GM18861 (cell line): ENCODE measurements around the gene MCM8.

ENCODE experiments used
- ATAC-seq: cut with Tn5 transposase; IDR thresholded peaks from one replicate; pipeline ENCODE4 v1.9.1; 2021; ENCODE audit not compliant: unreplicated experiment

MCM8 gene

GRCh38 chr20:5950271-5951031, at the start of gene MCM8, which contains the start of gene TRMT6:
MCM8 (plus strand) TSS chr20:5950652; CDS start chr20:5952016, 1,364 bp downstream.
TRMT6 (minus strand) TSS chr20:5950533; CDS start chr20:5950405, 128 bp downstream.
- ATAC-seq, result peak; percentile 87

DNA sequence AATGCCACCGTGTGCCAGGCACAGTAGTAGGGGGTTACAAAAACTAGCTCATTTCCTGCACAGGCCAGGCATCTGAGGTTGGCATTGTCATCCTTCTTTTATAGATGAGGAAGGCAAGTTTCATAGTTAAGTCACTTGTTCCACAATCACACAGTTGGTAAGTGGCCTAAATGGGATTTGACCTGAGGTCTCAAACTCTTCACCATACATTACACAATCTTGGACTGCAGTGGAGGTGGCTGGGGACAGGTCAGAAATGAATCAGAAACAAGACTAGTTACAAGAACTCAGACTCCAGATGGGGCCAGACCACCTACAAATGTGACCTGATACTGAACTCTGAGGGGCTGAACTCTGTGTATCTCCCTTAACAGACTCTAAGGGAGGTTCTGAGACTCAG, 49.5 kb upstream of the MCM8 start:
- ATAC-seq, result no peak

DNA sequence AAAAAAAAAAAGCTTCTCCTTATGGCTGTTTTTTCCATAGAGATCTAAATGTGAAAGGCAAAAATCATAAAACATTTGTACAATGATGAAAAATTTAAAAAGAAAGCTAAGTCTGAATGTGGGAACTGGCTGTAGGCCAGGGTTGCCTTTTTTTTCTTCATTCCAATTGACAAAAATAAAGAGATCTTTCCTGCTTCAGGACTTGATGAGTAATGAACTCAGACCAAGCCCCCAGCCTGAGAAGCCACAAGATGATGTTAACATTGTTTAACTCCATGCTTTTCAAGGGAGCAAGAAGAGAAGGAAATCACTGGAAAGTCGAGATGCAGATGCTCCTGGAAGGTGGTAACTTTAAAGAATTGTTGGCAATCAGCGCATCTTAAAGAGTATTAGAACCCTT, 41.5 kb upstream of the MCM8 start:
- ATAC-seq, result no peak

- ATAC-seq, result no peak
These were observed 40.3 kb upstream of the MCM8 start for GRCh38 chr20:5910186-5910585.

- ATAC-seq, result no peak
These were observed 37.3 kb upstream of the MCM8 start for GRCh38 chr20:5913166-5913565.

DNA sequence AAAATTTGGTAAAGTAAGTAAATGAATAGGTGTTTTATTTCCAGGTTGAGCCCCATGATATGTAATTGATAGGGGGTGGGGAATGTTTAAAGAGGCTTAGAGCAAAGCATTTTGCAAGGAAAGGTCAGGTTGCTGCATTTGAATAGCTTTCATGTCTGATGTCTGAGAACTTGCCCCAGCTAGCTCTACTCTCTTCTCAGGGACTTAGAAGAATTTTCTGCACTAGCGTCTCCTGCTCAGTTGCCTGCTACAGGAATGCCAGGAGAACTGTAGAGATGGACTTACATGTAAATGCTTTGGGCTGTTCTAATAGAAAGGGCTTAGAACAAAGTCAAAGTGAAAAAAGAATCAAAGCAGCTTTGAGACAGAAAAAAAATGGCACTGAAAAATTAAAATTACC, 35.6 kb upstream of the MCM8 start:
- ATAC-seq, result no peak

- no peak for ATAC-seq
These were observed 31.4 kb upstream of the MCM8 start for GRCh38 chr20:5918856-5919625.

DNA sequence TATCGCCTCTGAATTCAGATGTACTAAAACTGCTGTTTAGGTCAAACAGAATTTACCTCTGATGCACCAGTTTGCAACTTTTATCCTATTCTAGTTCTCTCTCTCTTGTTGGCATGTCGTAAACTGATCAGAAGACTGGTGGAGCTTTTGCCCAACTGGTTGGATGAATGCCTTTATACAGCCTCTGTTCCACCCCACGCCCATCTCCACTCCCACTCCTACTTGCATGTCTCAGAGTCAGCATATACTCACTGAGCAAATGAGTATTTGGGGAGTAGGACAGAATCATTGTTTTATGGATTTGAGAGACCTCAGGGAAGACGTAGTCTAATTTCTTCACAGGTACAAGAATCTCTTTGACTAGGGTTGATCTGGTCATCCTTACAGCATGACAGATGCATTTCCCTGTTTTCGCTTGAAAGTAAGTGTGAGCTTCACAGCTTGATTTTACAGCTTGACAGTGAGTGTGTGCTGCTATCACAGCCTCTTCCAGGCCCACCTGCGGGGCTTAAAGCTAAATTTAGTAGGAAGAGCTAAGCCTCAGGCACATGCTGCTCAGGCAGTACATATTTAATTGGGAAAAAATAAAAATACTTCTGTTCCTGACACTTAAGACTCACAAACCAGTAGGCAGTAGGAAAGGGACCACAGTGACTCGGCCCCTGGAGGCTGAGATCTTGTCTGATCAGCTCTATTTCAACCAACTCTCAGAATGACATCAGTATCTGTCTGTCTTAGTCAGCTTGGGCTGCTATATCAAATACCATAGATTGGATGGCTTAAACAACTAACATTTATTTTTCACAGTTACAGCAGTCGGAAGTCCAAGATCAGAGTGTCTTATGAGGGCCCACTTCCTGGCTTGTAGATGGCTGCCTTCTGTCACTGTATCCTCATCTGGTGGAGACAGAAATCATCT, 30.6 kb upstream of the MCM8 start:
- ATAC-seq, result no peak

GRCh38 chr20:5920581-5920980, 29.9 kb upstream of the MCM8 start:
- no peak for ATAC-seq

DNA sequence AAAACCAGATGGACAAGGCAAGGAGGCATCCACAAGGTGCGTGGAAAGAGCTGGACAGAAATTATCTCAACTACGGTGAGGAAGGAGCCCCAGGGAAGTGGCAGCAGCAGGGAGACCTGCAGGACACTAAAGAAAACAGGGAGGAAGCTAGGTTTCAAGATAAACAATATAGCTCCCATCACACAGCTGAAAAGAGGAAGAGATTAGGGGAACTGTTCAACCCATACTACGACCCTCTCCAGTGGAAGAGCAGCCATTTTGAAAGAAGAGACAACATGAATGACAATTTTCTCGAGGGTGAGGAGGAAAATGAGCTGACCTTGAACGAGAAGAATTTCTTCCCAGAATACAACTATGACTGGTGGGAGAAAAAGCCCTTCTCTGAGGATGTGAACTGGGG, 27.0 kb upstream of the MCM8 start:
- no peak for ATAC-seq

DNA sequence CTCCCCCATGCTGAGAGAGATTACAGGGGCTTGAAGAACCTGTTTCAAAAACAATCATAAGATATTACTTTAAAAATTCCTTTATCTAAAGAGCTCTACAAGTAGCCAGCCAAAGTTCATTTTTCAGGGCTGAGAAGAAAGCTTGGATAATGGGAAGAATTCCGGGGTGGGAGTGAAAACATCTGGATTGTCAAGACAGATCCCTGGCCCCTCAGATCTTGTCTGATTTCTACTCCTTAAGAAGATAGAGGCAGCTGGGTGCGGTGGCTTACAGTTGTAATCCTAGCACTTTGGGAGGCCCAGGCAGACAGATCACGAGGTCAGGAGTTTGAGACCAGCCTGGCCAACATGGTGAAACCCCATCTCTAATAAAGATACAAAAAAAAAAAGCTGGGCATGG, 24.9 kb upstream of the MCM8 start:
- ATAC-seq, result no peak

DNA sequence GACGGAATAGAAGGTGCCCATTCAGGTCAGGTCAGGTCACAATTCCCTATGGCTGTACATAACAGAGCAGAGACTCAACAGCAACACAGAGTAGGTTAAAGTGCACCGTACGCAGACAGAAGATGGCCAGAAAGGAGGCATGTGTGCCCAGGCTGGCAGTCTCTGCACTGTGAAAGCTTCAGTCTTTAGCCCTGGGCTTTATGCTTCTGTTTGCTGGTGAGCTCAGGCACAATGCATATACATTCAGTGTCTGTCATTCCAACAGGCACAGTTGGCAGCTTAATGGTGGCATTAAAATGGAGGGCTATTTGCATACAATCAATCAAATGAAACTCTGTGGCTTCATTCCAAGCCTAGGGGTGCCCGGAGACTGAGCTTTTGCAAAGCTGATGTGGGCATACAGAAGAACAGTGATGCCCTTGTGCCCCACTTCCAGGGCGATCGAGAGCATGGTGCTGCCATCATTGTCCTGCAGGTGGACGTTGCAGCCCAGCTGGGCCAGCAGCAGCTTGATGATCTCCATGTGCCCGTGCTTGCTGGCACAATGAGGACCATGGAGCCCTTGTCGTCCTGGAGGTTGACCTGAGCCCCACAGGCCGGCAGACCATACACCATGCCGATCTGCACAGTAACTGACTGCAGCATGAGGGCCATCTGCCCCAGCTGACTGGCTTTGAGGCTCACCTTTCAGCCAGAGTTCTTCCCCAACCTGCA, 22.5 kb upstream of the MCM8 start:
- ATAC-seq, result no peak

- no peak for ATAC-seq
These were observed 21.4 kb upstream of the MCM8 start for GRCh38 chr20:5928836-5929715.

DNA sequence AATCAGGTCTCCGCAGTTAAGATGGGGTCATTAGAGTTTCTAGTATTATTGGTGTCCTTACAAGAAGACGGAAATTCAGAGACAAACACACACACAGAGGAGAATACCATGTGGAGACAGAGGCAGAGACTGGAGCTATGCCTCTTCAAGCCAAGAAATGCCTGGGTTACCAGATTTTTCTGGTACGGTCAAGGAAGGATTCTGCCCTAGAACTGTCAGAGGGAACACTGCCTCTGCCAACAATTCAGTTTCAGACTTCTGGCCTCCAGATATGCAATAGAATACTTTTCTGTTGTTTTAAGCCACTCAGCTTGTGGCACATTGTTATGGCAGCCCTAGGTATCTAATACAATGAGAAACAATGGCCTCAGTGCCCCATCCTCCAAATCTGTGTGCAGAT, 19.0 kb upstream of the MCM8 start:
- ATAC-seq, result no peak

GRCh38 chr20:5932796-5933195, 17.7 kb upstream of the MCM8 start:
- no peak for ATAC-seq

GRCh38 chr20:5933802-5934436, 16.5 kb upstream of the MCM8 start:
- ATAC-seq, result no peak

- ATAC-seq, result no peak
These were observed 15.1 kb upstream of the MCM8 start for GRCh38 chr20:5935384-5935783.

DNA sequence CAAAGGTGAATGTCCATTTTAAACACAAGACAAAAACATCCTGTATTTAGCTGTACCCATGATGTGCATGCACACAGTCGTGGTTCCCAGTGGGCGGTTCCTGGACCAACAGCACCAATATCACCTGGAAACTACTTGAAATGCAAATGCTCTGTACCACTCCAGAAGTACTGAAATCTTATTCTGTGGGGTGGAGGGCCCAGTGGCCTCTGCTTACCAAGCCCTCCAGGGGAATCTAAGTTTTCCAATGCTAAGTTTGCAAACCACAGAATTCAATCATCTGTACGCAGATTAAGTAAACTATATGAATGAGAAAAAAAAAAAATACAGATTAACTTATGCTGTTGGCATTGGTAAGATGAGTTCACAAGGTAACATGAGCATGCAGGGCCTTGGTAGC, 14.2 kb upstream of the MCM8 start:
- ATAC-seq, result no peak

- ATAC-seq, result no peak
These were observed 11.9 kb upstream of the MCM8 start for GRCh38 chr20:5938456-5939029.
